GM19025 (cell line): ENCODE data around the gene PRKCZ.

Experiments
- ATAC-seq: cut with Tn5 transposase; IDR thresholded peaks from one replicate; pipeline ENCODE4 v1.9.1; 2021; ENCODE audit warnings: mild to moderate bottlenecking, low read depth, moderate library complexity; ENCODE audit not compliant: unreplicated experiment

The PRKCZ gene

GRCh38 chr1:2215329-2215728, 165.1 kb downstream of the PRKCZ start:
- no peak for ATAC-seq

GRCh38 chr1:2215909-2216766, 165.9 kb downstream of the PRKCZ start:
- ATAC-seq: no peak

- ATAC-seq: no peak
Observed at GRCh38 chr1:2216767-2217058, 166.5 kb downstream of the PRKCZ start.

GRCh38 chr1:2221271-2221670, 171.1 kb downstream of the PRKCZ start:
- ATAC-seq: no peak

GRCh38 chr1:2224170-2224584, 174.0 kb downstream of the PRKCZ start:
- ATAC-seq: no peak

- no peak for ATAC-seq
Observed at GRCh38 chr1:2224631-2225428, 174.6 kb downstream of the PRKCZ start.

GRCh38 chr1:2226525-2227345, 176.5 kb downstream of the PRKCZ start:
- no peak for ATAC-seq

- ATAC-seq: peak; percentile 89
Observed at GRCh38 chr1:2227346-2228156, 177.3 kb downstream of the PRKCZ start.

GRCh38 chr1:2228157-2228594, 178.0 kb downstream of the PRKCZ start, which contains the start of gene SKI:
Gene SKI, plus strand, starts transcription at chr1:2228319. Its CDS starts 448 bp downstream, at chr1:2228767.
- no peak for ATAC-seq

GRCh38 chr1:2228694-2229036, 178.5 kb downstream of the PRKCZ start:
- ATAC-seq: no peak

- ATAC-seq: no peak
Observed at GRCh38 chr1:2229037-2229864, 179.0 kb downstream of the PRKCZ start.

- ATAC-seq: no peak
Observed at GRCh38 chr1:2229911-2230731, 179.9 kb downstream of the PRKCZ start.

- no peak for ATAC-seq
Observed at GRCh38 chr1:2230781-2231531, 180.7 kb downstream of the PRKCZ start.

GRCh38 chr1:2231532-2232254, 181.5 kb downstream of the PRKCZ start:
- ATAC-seq: no peak

GRCh38 chr1:2232255-2232915, 182.2 kb downstream of the PRKCZ start:
- ATAC-seq: no peak

- ATAC-seq: no peak
Observed at GRCh38 chr1:2232916-2233438, 182.8 kb downstream of the PRKCZ start.
